ENCODE measurements around the gene ACAP1.
A peak's percentile ranks its signal among the peaks of the same experiment; 100 is the strongest.

ACAP1 gene

GRCh38 chr17:7327056-7327455 is 9.3 kb upstream of the ACAP1 start:
- Mint-ChIP-seq H3K27ac (no peak overlapping the region), H3K4me1 (peaks cover 32% of the 10 kb centered on the region), H3K9me3 (no peaks in the 10 kb centered on the region), H3K27me3 (ENCODE audit: low read depth, poor library complexity) (peaks cover 4% of the 10 kb centered on the region), H3K4me3 (peak overlapping the region; percentile 18), H3K36me3 (ENCODE audit: low read depth) (peaks cover 7% of the 10 kb centered on the region)
- no peak for TF ChIP-seq CTCF (IDR thresholded peaks at IDR 0.05)
- DNase-seq = no peak

- no peak for DNase-seq
- H3K27me3 Mint-ChIP-seq (ENCODE audit: low read depth, poor library complexity) = peaks cover 4% of the 10 kb centered on the region
- peaks cover 36% of the 10 kb centered on the region for H3K4me1 Mint-ChIP-seq
- no peak overlapping the region for H3K27ac Mint-ChIP-seq
- peak overlapping the region; percentile 99 for H3K4me3 Mint-ChIP-seq
- peaks cover 2% of the 10 kb centered on the region for H3K36me3 Mint-ChIP-seq (ENCODE audit: low read depth)
- H3K9me3 Mint-ChIP-seq = no peaks in the 10 kb centered on the region
- no peak for TF ChIP-seq CTCF (IDR thresholded peaks at IDR 0.05)
Observed at GRCh38 chr17:7327501-7327900, 8.8 kb upstream of the ACAP1 start.

- peaks cover 41% of the 10 kb centered on the region for H3K4me1 Mint-ChIP-seq
- no peaks in the 10 kb centered on the region for H3K36me3 Mint-ChIP-seq (ENCODE audit: low read depth)
- no peak for DNase-seq
- H3K9me3 Mint-ChIP-seq = no peaks in the 10 kb centered on the region
- no peak overlapping the region for H3K27ac Mint-ChIP-seq
- no peak for TF ChIP-seq CTCF (IDR thresholded peaks at IDR 0.05)
- H3K4me3 Mint-ChIP-seq = peak overlapping the region; percentile 99
- H3K27me3 Mint-ChIP-seq (ENCODE audit: low read depth, poor library complexity) = peaks cover 4% of the 10 kb centered on the region
Observed at GRCh38 chr17:7328009-7328408, 8.3 kb upstream of the ACAP1 start.

- Mint-ChIP-seq H3K4me3 (peak within 1 kb of the TSS; percentile 99), H3K36me3 (ENCODE audit: low read depth) (no peaks in the 10 kb centered on the region), H3K9me3 (no peaks in the 10 kb centered on the region), H3K27ac (peak within 1 kb of the TSS; percentile 99), H3K27me3 (ENCODE audit: low read depth, poor library complexity) (peaks cover 4% of the 10 kb centered on the region), H3K4me1 (peaks cover 47% of the 10 kb centered on the region)
- TF ChIP-seq CTCF (IDR thresholded peaks at IDR 0.05) = no peak
- DNase-seq = no peak
Observed at GRCh38 chr17:7328840-7329373, 7.4 kb upstream of the ACAP1 start, which contains the start of gene NEURL4. Gene NEURL4, minus strand, starts transcription at chr17:7329335. Its CDS starts 23 bp downstream, at chr17:7329312.

GRCh38 chr17:7329374-7329996 is 6.8 kb upstream of the ACAP1 start:
- Mint-ChIP-seq H3K27ac (peak overlapping the region; percentile 97), H3K36me3 (ENCODE audit: low read depth) (no peaks in the 10 kb centered on the region), H3K4me3 (peak overlapping the region; percentile 99), H3K4me1 (peaks cover 47% of the 10 kb centered on the region), H3K27me3 (ENCODE audit: low read depth, poor library complexity) (peaks cover 4% of the 10 kb centered on the region), H3K9me3 (no peaks in the 10 kb centered on the region)
- peak; percentile 95 for DNase-seq
- no peak for TF ChIP-seq CTCF (IDR thresholded peaks at IDR 0.05)

Measured in nephron progenitor cell (in vitro differentiated cells).